Type B pancreatic cell (in vitro differentiated cells): ENCODE data around the gene SRSF2. TPM values are rescaled to one million over a fixed set of nuclear protein-coding genes. Genes with fewer than 3 reads are reported as not detected.

Source experiments
- DNase-seq: peaks from one replicate; pipeline ENCODE4 v3.0.0; 2021; ENCODE audit warnings: mixed read lengths; ENCODE audit not compliant: unreplicated experiment; ENCODE audit errors: extremely low spot score
- H3K27ac Mint-ChIP-seq: 2 replicates; pipeline ENCODE4 v1.8.0; 2021; ENCODE audit warnings: mild to moderate bottlenecking, mixed read lengths
- H3K27me3 Mint-ChIP-seq: 2 replicates; pipeline ENCODE4 v1.8.0; 2021; ENCODE audit warnings: mixed read lengths
- H3K36me3 Mint-ChIP-seq: 2 replicates; pipeline ENCODE4 v1.8.0; 2021; ENCODE audit warnings: mixed read lengths
- H3K4me1 Mint-ChIP-seq: one replicate; pipeline ENCODE4 v1.8.0; 2021; ENCODE audit warnings: mixed read lengths; ENCODE audit not compliant: unreplicated experiment
- H3K4me3 Mint-ChIP-seq: 2 replicates; pipeline ENCODE4 v1.8.0; 2021; ENCODE audit warnings: mild to moderate bottlenecking, mixed read lengths
- H3K9me3 Mint-ChIP-seq: 2 replicates; pipeline ENCODE4 v1.8.0; 2021; ENCODE audit warnings: mixed read lengths
- CTCF ChIP-seq: fragments of 200-600 bp; sonication (generic); conservative IDR thresholded peaks from 2 replicates; pipeline ENCODE4 v1.5.0; 2021; ENCODE audit warnings: antibody characterized with exemption, mild to moderate bottlenecking
- long read RNA-seq: library from polyadenylated mRNA; unstranded; transcript quantifications from one replicate; pipeline ENCODE4 v2.0.0, GENCODE V29; 2020
- total RNA-seq: library from RNA; stranded (reverse); gene quantifications from 2 replicates; pipeline ENCODE4 v1.2.1, GENCODE V29; 2021; ENCODE audit warnings: low replicate concordance

Gene SRSF2, protein sequence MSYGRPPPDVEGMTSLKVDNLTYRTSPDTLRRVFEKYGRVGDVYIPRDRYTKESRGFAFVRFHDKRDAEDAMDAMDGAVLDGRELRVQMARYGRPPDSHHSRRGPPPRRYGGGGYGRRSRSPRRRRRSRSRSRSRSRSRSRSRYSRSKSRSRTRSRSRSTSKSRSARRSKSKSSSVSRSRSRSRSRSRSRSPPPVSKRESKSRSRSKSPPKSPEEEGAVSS
- total RNA-seq, result 198 and 273 TPM in 2 replicates
- long read RNA-seq, transcript SRSF2-203 (2 exons, 2,885 nt), result minor isoform, 6 of 57 reads
- long read RNA-seq, transcript SRSF2-202 (3 exons, 1,927 nt), result major isoform, 33 of 57 reads
- long read RNA-seq, partial matches to known transcripts, result 8 of 57 reads
- long read RNA-seq, other reads (novel, unspliced or antisense), result 7 of 57 reads

- H3K36me3 Mint-ChIP-seq, result peaks cover 41% of the 10 kb centered on the region
- H3K27ac Mint-ChIP-seq, result peak within 1 kb of the TSS; percentile 98
- no peak for TF ChIP-seq CTCF
- peaks cover 44% of the 10 kb centered on the region for H3K4me1 Mint-ChIP-seq
- peak within 1 kb of the TSS; percentile 98 for H3K4me3 Mint-ChIP-seq
- no peaks in the 10 kb centered on the region for H3K27me3 Mint-ChIP-seq
- peak; percentile 100 for DNase-seq
- H3K9me3 Mint-ChIP-seq, result no peaks in the 10 kb centered on the region
Measured at GRCh38 chr17:76737082-76737675, at the start of gene SRSF2. Gene SRSF2 (minus strand): TSS chr17:76737331. CDS start chr17:76737160, 171 bp downstream.

- no peak for TF ChIP-seq CTCF
- Mint-ChIP-seq H3K36me3 (peaks cover 12% of the 10 kb centered on the region), H3K4me3 (no peak overlapping the region), H3K9me3 (peaks cover 5% of the 10 kb centered on the region), H3K27me3 (no peaks in the 10 kb centered on the region), H3K27ac (no peak overlapping the region), H3K4me1 (peaks cover 8% of the 10 kb centered on the region)
- no peak for DNase-seq
Measured at GRCh38 chr17:76784926-76785325, 47.8 kb upstream of the SRSF2 start.

DNA sequence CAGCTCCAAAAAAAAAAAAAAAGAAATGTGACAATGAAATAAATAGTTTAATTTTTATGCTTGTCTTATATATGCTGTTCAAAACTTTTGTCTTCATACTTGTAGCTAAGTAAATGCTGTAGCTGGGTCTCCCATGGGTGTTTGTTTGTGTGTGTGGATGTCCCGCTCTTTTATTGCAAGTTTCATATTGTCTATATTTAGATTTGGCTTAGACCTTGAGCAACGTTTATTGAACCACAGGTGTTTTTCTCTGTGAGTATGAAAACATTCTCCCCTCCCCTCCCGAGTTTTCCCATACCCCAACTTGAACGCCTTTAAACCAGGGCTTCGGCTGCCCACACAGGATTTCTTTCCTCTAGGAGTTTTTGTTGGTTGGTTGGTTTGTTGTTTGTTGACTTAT is 46.0 kb upstream of the SRSF2 start:
- TF ChIP-seq CTCF, result no peak
- no peak overlapping the region for H3K4me3 Mint-ChIP-seq

GRCh38 chr17:76781056-76781982 is 44.2 kb upstream of the SRSF2 start:
- no peaks in the 10 kb centered on the region for H3K4me1 Mint-ChIP-seq
- TF ChIP-seq CTCF, result no peak
- no peak for DNase-seq
- no peak overlapping the region for H3K4me3 Mint-ChIP-seq
- no peaks in the 10 kb centered on the region for H3K27me3 Mint-ChIP-seq
- H3K36me3 Mint-ChIP-seq, result peaks cover 11% of the 10 kb centered on the region
- H3K27ac Mint-ChIP-seq, result no peak overlapping the region
- H3K9me3 Mint-ChIP-seq, result no peaks in the 10 kb centered on the region

More for the DNA sequence above, 46.0 kb upstream of the SRSF2 start:
- H3K4me1 Mint-ChIP-seq, result no peaks in the 10 kb centered on the region
- H3K27me3 Mint-ChIP-seq, result no peaks in the 10 kb centered on the region
- H3K27ac Mint-ChIP-seq, result no peak overlapping the region
- no peaks in the 10 kb centered on the region for H3K9me3 Mint-ChIP-seq
- no peak for DNase-seq
- peaks cover 10% of the 10 kb centered on the region for H3K36me3 Mint-ChIP-seq

DNA sequence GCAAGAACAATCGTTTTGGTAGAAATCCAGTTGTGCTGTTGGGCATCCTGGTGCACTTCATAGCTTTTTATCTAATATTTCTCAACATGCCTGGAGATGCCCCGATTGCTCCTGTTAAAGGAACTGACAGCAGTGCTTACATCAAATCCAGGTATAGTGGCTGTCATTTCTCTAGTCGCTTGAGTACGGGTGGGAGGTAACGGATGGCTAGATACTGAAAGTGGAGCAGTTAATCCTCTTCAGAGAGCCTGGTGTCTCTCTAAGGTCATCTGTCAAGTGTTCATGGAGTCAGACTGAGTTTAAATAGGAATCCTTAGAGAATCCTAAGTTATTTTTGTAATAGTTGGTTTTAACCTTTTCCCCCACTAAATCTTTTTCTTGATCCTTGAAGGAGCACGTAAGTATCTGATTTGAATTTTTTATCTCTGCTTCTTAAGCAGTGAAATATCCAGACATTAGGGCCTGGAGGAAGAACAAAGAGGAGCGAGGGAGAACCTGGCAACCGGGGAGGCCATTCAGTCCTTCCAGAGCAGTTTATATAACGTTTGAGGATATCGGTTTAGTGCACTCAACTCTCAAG is 38.0 kb upstream of the SRSF2 start:
- Mint-ChIP-seq H3K4me1 (peaks cover 5% of the 10 kb centered on the region), H3K27ac (no peak overlapping the region), H3K27me3 (no peaks in the 10 kb centered on the region), H3K36me3 (peaks cover 31% of the 10 kb centered on the region), H3K4me3 (no peak overlapping the region), H3K9me3 (no peaks in the 10 kb centered on the region)
- no peak for TF ChIP-seq CTCF
- no peak for DNase-seq
